ENCODE results near the gene IPO5. TPM values are rescaled to one million over a fixed set of nuclear protein-coding genes. Genes with fewer than 3 reads are reported as not detected.

IPO5 gene
- total RNA-seq, 1 experiment from 2014 or later, result 342 TPM

DNA sequence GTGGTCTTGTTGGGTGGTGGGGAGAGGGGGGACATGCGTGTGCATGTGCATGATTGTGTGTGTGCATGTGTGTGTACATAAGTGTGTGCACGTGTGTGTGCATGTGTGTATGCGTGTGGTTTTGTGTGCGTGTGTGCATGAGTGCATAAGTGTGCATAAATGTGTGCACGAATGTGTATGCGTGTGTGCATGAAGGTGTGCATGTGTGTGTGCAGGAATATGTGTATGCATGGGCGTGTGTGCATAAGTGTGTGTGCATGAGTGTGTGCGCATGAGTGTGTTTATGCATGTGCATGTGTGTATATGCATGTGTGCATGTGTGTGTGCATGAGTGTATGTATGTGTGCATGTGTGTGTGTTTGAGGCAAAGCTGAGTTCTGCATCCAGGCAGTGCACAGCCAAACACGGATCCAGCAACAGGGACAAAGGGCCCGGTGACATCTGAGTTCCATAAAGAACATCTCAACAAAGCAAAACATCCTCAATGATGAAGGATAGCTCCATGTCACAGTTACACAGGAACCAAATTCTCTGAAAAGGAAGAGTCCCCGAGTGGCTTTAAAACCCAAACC is 103.5 kb downstream of the IPO5 start:
- no peak overlapping the region for H3T11ph ChIP-seq (ENCODE audit: low read length)
- H2BK5ac ChIP-seq (ENCODE audit: insufficient read length, low read length), result no peak overlapping the region
- H3K4me1 Mint-ChIP-seq, result peaks cover 33 to 38% of the 10 kb centered on the region in 2 experiments
- H3K4me2 ChIP-seq (ENCODE audit: insufficient read depth, insufficient read length, low read length), result no peak overlapping the region
- no peak overlapping the region for H3K27ac Mint-ChIP-seq
- H2BK20ac ChIP-seq (ENCODE audit: low read depth, low read length, poor library complexity, severe bottlenecking), result no peak overlapping the region
- no peak for DNase-seq
- H3K23ac ChIP-seq (ENCODE audit: insufficient read length, low read depth, low read length), result no peak overlapping the region
- H3K36me3 Mint-ChIP-seq (ENCODE audit: insufficient read depth in 1 of 3, low read depth in 3 of 3), result 0 out of 7 replicates have a peak, but pooled peaks cover 0 to 3% (median 0%) of the 10 kb centered on the region in 3 experiments
- H4K5ac ChIP-seq (ENCODE audit: insufficient read length, low read depth, low read length), result no peak overlapping the region
- no peak overlapping the region for H3K9ac ChIP-seq (ENCODE audit: extremely low read depth, insufficient read length, low read length)
- no peak overlapping the region for H3K18ac ChIP-seq (ENCODE audit: insufficient read length, low read depth, low read length)
- no peaks in the 10 kb centered on the region for H3K27me3 ChIP-seq (ENCODE audit: insufficient read depth, low read length)
- H3K4me1 ChIP-seq (ENCODE audit: insufficient read depth, low read length), result peaks cover 6% of the 10 kb centered on the region; the same call in 1 of the 2 replicates
- H3K14ac ChIP-seq (ENCODE audit: insufficient read depth, low read length), result no peak overlapping the region
- H2BK12ac ChIP-seq (ENCODE audit: insufficient read length, low read depth, low read length), result no peak overlapping the region
- H3K27me3 Mint-ChIP-seq (ENCODE audit: low read depth), result no peaks in the 10 kb centered on the region
- no peak overlapping the region for H3K27ac ChIP-seq (ENCODE audit: insufficient read length, low read depth, low read length)
- H2BK15ac ChIP-seq (ENCODE audit: low read depth, low read length), result no peak overlapping the region
- H2AFZ ChIP-seq (ENCODE audit: low read length), result no peak overlapping the region
- H4K8ac ChIP-seq (replicated peaks; ENCODE audit: insufficient read length, low read depth, low read length), result no peak overlapping the region
- peaks cover 2% of the 10 kb centered on the region for H4K20me1 ChIP-seq (ENCODE audit: control insufficient read depth, insufficient read depth, insufficient read length)
- no peak overlapping the region for H2AK5ac ChIP-seq (ENCODE audit: insufficient read length, low read length)
- TF ChIP-seq, protein P1, sequence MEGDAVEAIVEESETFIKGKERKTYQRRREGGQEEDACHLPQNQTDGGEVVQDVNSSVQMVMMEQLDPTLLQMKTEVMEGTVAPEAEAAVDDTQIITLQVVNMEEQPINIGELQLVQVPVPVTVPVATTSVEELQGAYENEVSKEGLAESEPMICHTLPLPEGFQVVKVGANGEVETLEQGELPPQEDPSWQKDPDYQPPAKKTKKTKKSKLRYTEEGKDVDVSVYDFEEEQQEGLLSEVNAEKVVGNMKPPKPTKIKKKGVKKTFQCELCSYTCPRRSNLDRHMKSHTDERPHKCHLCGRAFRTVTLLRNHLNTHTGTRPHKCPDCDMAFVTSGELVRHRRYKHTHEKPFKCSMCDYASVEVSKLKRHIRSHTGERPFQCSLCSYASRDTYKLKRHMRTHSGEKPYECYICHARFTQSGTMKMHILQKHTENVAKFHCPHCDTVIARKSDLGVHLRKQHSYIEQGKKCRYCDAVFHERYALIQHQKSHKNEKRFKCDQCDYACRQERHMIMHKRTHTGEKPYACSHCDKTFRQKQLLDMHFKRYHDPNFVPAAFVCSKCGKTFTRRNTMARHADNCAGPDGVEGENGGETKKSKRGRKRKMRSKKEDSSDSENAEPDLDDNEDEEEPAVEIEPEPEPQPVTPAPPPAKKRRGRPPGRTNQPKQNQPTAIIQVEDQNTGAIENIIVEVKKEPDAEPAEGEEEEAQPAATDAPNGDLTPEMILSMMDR (conservative IDR thresholded peaks at IDR 0.05), result no peak
- H3K23me2 ChIP-seq (ENCODE audit: insufficient read length, low read depth, low read length, poor library complexity, severe bottlenecking), result no peaks in the 10 kb centered on the region
- no peak overlapping the region for H4K91ac ChIP-seq (ENCODE audit: insufficient read length, low read depth, low read length)
- H2BK120ac ChIP-seq (ENCODE audit: low read depth, low read length, poor library complexity, severe bottlenecking), result no peak overlapping the region
- H3K79me2 ChIP-seq (ENCODE audit: insufficient read depth, low read length), result no peaks in the 10 kb centered on the region
- WGBS (ENCODE audit: extremely low coverage, insufficient read length, low lambda C conversion rate), result no CpG with 5 or more reads among the region's 11 CpGs
- no peak overlapping the region for H3K4ac ChIP-seq (ENCODE audit: low read depth, low read length)
- peaks cover 0 to 3% of the 10 kb centered on the region in 2 experiments; a peak in 3 of 5 replicates for H3K9me3 Mint-ChIP-seq
- no peak overlapping the region for H3K56ac ChIP-seq (ENCODE audit: insufficient read length, low read depth, low read length)
- H3K79me1 ChIP-seq (ENCODE audit: insufficient read depth, low read depth, low read length, poor library complexity, severe bottlenecking), result no peaks in the 10 kb centered on the region
- no peaks in the 10 kb centered on the region for H3K9me3 ChIP-seq (ENCODE audit: control insufficient read depth, low read depth, low read length)
- H3K4me3 Mint-ChIP-seq, result no peak overlapping the region

All from H9 (cell line).